Activated naive CD4-positive, alpha-beta T cell treated with anti-CD3 and anti-CD28 coated beads, Interleukin-2, amount 50 U/mL, for 72 hours (primary cell): ENCODE data around the gene ECSIT. TPM values are rescaled to one million over a fixed set of nuclear protein-coding genes. Genes with fewer than 3 reads are reported as not detected.
A peak's percentile ranks its signal among the peaks of the same experiment; 100 is the strongest.
"Not testable (repeated sequence)": the region's sequence is repeated elsewhere in the genome, so short reads cannot be mapped to it uniquely, and the experiment has no call there.

ENCODE experiments used
- ATAC-seq, 2 donors: fragments of 150-1000 bp; cut with Tn5 transposase; 2 replicates each; pipeline ENCODE4 v1.10.0; 2021; ENCODE audit warnings: mild to moderate bottlenecking in 2 of 2, moderate library complexity in 2 of 2
- DNase-seq, 2 donors: peaks; one replicate each; pipeline ENCODE4 v3.0.0; 2021 to 2022; ENCODE audit warnings: low spot score in 2 of 2
- H3K27ac Mint-ChIP-seq, 2 donors: one replicate each; pipeline ENCODE4 v1.8.0; 2022; ENCODE audit warnings: mild to moderate bottlenecking in 2 of 2, mixed read lengths in 2 of 2
- H3K36me3 Mint-ChIP-seq, 2 donors: one replicate each; pipeline ENCODE4 v1.8.0; 2022; ENCODE audit warnings: mixed read lengths in 2 of 2
- H3K9me3 Mint-ChIP-seq, 2 donors: one replicate each; pipeline ENCODE4 v1.8.0; 2022; ENCODE audit warnings: mixed read lengths in 2 of 2
- total RNA-seq, 2 donors: library from RNA; stranded (reverse); gene quantifications; one replicate each; pipeline ENCODE4 v1.2.3, GENCODE V29; 2022

ECSIT gene, protein sequence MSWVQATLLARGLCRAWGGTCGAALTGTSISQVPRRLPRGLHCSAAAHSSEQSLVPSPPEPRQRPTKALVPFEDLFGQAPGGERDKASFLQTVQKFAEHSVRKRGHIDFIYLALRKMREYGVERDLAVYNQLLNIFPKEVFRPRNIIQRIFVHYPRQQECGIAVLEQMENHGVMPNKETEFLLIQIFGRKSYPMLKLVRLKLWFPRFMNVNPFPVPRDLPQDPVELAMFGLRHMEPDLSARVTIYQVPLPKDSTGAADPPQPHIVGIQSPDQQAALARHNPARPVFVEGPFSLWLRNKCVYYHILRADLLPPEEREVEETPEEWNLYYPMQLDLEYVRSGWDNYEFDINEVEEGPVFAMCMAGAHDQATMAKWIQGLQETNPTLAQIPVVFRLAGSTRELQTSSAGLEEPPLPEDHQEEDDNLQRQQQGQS
- total RNA-seq: 10 to 100 TPM; 43.0 to 73.3 TPM

DNA sequence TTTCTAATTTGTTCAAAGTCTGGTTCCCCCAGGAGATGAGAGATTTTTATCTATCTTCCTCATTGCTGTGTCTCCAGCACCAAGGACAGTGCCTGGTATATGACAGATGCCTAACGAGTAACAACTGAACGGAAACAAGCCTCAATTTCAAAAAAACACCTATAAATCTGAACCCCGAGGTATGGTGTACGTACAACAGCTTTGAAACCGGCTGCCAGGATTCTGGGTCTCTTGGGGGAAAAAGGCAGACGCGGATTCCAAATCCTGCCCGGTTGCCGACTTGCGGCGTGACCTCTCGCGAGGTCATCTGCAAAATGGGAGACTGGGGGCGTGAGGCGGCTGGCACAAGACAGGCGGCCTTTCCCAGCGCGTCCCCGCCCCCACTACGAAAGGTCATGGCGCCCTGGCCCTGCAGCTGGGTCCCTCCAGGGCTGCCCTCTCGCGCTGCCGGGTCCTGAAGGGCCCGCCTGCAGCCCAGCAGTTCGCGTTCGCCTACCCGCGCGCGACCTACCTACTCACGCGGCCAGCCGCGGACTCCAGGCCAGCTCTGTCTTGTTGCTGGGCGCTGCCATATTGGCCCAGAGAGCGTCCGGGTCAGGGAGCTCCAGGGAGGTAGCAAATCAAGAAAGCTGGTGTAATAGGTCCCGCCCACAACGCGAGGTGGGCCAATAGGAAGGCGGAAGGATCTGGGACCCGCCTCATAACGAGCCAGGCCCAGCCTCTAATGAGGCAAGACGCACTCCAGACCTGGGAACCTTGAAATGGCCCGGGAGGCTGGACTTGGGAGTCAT, at the start of gene ECSIT:
TSS of gene ECSIT (minus strand) at position 584 of the 791 bp plus-strand sequence. CDS start 9,964 bp downstream, outside the sequence.
- ATAC-seq (peak; percentile 97 to 98), DNase-seq (peak; percentile 90 to 95)
- Mint-ChIP-seq H3K27ac (peak within 1 kb of the TSS; percentile 93 to 96), H3K9me3 (no peaks in the 10 kb centered on the region), H3K36me3 (peaks cover 0 to 5% of the 10 kb centered on the region in 2 donors)

DNA sequence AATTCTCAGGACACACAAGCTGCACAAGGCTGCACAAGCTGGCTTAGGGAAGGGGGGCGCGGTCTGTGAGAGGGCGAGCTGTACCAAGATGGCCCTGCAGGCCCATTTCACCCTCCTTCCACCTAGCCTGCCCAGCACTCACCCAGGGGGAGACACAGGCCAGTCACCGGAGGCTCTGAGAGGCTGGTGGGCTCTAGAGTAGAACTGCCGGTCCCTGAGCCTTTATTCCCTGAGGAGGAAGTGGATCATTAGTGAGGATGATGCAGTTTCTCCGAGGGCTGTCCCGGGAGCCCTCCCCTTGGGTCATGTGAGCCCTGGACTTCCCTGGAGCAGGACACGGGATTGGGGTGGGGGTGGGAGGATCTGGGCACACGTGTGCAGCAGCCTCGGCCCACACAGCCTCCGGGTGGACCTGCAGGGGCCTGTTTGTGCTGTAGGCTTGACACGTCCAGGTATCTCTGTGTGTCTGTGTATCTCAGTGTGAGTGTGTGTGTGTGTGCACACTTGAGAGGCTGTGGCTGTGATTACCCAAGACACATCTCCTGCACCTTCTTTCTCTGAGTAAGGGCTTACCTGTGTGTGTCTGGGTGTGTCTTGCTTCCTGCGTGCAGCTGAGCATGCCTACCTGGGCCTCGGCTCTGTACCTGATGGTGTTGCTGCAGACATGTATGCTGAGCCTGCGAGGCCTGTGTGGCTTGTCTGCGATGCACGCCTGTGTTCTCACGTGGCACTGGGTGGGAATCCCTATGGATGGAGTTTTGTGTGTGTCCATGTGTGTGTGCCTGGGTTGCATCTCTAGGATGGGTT, 48.7 kb upstream of the ECSIT start, which contains the start of gene ACP5:
TSS of gene ACP5 (minus strand) at position 195 of the 807 bp plus-strand sequence. CDS start 328 bp downstream, outside the sequence.
- Mint-ChIP-seq H3K9me3 (no peaks in the 10 kb centered on the region), H3K27ac (peak within 1 kb of the TSS in 1 of 2 donors; percentile 32), H3K36me3 (no peaks in the 10 kb centered on the region)
- ATAC-seq: no peak
- DNase-seq: peak in 1 of 2 donors; percentile 14

DNA sequence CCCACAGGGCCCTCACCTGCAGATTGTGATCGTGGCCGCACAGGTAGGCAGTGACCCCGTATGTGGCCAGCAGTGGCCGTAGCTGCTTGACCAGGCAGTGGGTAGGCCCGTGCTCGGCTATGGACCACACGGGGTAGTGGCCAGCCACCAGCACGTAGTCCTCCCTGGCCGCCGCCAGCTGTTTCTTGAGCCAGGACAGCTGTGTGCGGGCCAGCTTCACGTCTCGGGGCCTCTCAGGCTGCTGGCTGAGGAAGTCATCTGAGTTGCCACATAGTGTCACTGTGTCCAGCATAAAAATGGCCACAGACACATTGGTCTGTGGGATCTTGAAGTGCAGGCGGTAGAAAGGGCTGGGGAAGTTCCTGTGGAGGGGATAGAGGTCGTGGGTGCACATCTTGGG, 47.3 kb upstream of the ECSIT start:
- Mint-ChIP-seq H3K27ac (no peak overlapping the region), H3K9me3 (no peaks in the 10 kb centered on the region), H3K36me3 (no peaks in the 10 kb centered on the region)
- ATAC-seq (no peak), DNase-seq (no peak)

DNA sequence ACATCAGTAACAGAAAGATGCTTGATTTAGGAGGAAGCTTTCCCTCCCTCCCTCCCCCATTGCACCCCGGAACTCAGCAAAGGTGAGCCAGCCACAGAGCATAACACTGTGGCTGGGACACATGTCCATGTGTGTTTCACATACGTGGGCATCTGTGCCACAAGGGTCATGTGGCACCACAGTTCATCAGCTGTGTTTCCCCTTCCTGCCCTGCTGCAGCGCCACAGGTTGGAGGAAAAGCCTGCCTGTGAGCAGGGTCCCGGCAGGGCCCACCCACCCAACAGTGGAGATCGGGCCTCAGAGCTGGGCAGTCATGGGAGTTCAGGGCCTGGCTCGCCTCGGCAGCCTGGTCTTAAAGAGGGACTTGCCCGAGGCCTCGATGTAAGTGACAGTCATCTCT, 45.8 kb upstream of the ECSIT start:
- ATAC-seq (peak in 1 of 2 donors; percentile 84), DNase-seq (no peak)
- Mint-ChIP-seq H3K27ac (peak overlapping the region in 1 of 2 donors; percentile 78), H3K36me3 (no peaks in the 10 kb centered on the region), H3K9me3 (no peaks in the 10 kb centered on the region)

DNA sequence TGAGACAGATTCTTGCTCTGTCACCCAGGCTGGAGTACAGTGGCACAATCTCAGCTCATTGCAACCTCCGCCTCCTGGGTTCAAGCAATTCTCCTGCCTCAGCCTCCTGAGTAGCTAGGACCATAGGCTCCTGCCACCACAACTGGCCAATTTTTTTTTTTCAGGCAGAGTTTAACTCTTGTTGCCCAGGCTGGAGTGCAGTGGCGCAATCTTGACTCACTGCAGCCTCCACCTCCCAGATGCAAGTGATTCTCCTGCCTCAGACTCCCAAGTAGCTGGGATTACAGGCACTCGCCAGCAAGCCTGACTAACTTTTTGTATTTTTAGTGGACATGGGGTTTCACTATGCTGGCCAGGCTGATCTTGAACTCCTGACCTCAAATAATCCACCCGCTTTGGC, 44.8 kb upstream of the ECSIT start:
- H3K36me3 Mint-ChIP-seq, H3K27ac Mint-ChIP-seq, H3K9me3 Mint-ChIP-seq, ATAC-seq, DNase-seq: not testable (repeated sequence)

DNA sequence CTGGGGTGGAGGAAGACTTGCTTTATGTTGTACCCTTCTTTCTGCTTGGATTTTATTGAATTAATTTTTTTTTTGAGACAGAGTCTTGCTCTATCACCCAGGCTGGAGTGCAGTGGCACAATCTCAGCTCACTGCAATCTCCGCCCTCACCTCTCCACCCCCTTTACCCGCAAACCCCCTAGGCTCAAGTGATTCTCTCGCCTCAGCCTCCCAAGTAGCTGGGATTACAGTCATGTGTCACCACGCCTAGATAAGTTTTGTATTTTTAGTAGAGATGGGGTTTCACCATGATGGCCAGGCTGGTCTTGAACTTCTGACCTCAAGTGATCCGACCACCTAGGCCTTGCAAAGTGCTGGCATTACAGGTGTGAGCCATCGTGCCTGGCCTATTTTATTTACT, 44.4 kb upstream of the ECSIT start:
- not testable (repeated sequence) for DNase-seq, H3K27ac Mint-ChIP-seq, H3K36me3 Mint-ChIP-seq, H3K9me3 Mint-ChIP-seq, ATAC-seq

DNA sequence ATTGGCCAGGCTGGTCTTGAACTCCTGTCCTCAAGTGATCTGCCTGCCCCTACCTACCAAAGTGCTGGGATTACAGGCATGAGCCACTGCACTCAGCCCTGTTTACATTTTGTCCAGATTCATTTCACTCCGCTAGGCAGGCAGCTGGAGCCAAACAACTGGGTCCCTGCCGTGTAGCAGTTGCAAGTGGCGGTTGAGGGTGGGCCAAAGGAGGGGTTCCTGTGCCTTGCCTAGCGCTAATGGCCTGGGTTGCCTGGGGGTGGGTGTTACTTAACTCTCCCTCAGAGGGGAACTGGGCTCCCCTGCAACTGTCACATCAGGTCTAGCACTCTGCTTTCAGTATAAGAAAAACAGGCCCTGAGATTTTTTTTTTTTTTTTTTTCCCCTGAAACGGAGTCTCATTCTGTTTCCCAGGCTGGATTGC, 41.1 kb upstream of the ECSIT start:
- Mint-ChIP-seq H3K9me3 (no peaks in the 10 kb centered on the region), H3K36me3 (peaks cover 5% of the 10 kb centered on the region in 2 donors), H3K27ac (peak overlapping the region in 1 of 2 donors; percentile 36)
- ATAC-seq (no peak), DNase-seq (no peak)

DNA sequence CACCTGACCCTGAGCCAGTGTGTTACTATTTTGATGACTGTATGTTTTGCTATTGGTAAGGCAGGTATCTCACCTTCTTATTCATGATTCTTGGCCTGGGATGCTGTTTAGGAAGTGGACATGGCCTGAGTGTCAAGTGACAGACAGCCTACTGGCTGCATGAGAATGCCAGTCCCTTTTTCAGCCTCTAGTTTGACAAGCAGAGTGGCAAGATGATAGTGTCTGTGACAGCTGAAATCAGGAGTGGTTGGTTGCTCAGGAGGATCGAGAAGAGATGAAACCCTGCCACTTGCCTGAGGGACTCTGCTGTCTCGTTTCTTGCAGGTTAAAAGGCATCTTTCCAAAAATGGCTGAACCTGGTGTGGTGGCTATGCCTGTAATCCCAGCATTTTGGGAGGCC, 37.2 kb upstream of the ECSIT start:
- no peak for DNase-seq
- Mint-ChIP-seq H3K27ac (no peak overlapping the region), H3K36me3 (peaks cover 5% of the 10 kb centered on the region in 2 donors), H3K9me3 (no peaks in the 10 kb centered on the region)
- no peak for ATAC-seq

DNA sequence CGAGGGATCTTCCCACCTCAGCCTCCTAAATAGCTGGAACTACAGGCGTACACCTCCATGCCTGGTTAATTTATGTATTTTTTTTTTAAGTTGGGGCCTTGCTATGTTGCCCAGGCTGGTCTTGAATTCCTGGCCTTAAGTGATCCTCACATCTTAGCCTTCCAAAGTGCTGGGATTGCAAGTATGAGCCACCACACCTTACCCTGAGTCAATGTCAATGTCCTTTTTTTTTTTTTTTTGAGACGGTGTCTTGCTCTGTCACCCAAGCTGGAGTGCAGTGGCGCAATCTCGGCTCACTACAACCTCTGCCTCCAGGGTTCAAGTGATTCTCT, 36.7 kb upstream of the ECSIT start:
- DNase-seq, H3K9me3 Mint-ChIP-seq, H3K36me3 Mint-ChIP-seq, ATAC-seq: not testable (repeated sequence)
- H3K27ac Mint-ChIP-seq: peak overlapping the region in 1 of 2 donors; percentile 74

DNA sequence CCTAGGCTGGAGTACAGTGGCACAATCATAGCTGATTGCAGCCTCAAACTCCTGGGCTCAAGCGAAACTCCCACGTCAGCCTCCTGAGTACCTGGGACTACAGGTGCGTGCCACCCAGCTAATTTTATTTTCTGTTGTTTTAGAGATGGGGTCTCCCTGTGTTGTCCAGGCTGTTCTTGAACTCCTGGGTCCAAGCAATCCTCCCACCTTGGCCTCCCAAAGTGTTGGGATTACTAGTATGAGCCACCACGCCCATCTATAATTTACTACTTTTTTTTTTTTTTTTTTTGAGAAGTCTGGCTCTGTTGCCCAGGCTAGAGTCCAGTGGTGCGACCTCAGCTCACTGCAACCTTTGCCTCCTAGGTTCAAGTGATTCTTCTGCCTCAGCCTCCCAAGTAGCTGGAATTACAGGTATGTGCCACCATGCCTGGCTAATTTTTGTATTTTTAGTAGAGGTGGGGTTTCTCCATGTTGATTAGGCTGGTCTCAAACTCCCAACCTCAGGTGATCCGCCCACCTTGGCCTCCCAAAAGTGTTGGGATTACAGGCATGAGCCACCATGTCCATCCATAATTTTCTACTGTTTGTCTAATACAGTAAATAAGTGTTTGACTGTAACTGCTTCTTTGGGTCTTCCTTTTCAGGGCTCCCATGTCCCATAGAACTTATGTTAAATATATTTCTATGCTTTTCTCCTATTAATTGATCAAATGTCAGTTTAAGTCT, 35.3 kb upstream of the ECSIT start:
- not testable (repeated sequence) for ATAC-seq, DNase-seq, H3K9me3 Mint-ChIP-seq, H3K27ac Mint-ChIP-seq
- H3K36me3 Mint-ChIP-seq: peaks cover 8 to 13% of the 10 kb centered on the region in 2 donors

DNA sequence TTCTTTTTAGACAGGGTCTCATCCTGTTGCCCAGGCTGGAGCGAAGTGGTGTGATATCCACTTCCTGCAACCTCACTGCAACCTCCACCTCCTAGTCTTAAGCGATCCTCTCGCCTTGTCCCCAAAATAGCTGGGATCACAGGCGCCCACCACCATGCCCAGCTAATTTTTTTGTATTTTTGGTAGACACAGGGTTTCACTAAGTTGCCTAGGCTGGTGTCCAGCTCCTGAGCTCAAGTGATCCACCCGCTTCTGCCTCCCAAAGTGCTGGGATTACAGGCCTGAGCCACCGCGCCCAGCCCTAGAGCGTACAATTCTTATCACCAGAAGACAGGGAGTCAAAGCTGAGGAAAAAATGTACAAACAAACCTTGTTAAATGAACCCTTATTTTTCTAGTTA, 34.6 kb upstream of the ECSIT start:
- H3K36me3 Mint-ChIP-seq: peaks cover 13 to 20% of the 10 kb centered on the region in 2 donors
- no peak overlapping the region for H3K27ac Mint-ChIP-seq
- no peaks in the 10 kb centered on the region for H3K9me3 Mint-ChIP-seq
- DNase-seq (no peak), ATAC-seq (no peak)

DNA sequence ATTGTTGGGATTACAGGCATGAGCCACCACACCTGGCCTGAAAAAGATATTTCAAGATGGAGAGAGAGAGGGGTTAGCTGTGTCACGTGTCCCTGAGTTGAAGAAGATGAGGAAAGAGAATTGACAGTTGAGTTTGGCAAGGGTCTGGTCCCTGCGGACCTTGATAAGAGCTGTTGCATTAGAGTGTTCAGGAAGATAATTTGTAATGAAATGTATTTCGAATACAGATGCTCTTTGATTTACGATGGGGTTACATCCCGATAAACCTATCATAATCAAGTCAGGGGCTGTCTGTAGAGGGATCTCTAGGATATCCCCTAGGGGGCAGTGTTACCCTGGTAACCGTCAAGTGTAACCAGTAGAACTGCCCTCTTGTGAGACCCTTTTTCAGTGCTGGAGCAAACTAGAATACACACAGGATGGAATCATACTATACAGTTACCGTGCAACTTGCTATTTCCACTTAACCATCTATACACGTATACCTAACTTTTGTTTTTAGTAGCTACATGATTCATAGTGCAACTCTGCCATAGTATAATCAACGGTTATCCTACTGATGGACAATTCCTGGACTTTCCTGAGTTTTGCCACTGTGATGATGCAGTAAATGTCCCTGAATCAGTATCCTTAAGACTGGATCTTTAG, 31.6 kb upstream of the ECSIT start:
- ATAC-seq: peak; percentile 65 to 74
- peak overlapping the region; percentile 81 to 95 for H3K27ac Mint-ChIP-seq
- no peaks in the 10 kb centered on the region for H3K9me3 Mint-ChIP-seq
- DNase-seq: peak in 1 of 2 donors; percentile 74
- peaks cover 16 to 21% of the 10 kb centered on the region in 2 donors for H3K36me3 Mint-ChIP-seq

DNA sequence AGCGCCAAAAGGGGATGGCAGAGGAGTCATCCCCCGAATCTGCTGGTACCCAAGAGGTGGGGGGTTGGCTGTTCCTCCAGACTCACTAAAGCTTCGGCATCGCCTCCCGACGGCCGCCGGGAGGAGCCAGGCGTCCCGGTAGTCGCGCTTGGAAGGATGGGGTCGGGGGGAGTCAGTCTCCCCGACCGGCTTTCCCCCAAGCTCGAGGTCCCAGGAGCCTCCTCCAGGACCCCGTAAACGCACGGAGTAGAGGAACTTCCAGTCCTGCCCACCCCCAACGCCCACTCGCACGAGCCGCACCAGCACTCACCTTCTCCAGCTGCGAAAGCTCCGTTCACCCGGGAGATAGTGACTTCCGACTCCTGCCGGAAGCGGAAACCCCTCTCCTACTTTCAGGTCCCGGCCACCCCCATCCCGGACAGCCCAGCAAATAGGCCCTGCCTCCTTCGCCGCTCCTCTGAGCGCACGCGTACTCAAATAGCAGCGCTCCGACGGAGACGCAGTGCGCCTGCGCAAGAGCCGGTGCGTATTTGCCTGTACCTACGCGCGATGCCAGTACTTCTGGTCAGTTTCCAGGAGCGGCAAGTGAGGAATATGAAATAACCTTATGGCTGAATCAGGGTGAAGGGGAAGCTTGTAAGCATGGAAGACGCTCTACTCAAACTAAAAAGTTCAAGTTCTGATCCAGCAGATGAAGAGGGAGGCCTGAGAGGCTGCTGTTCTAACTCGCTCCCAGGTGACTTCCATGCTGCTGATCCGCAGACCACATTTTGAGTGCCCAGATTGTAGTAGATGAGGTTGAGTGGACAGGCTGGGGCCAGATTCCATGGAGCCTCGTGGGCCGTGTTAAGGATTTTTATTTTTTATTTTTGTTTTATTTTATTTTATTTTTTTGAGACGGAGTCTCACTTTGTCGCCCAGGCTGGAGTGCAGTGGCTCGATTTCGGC, 30.2 kb upstream of the ECSIT start, which contains the start of gene ELOF1:
TSS of gene ELOF1 (minus strand) at position 350 of the 948 bp plus-strand sequence. CDS start 4,883 bp downstream, outside the sequence.
- Mint-ChIP-seq H3K27ac (peak within 1 kb of the TSS; percentile 95 to 98), H3K9me3 (no peaks in the 10 kb centered on the region), H3K36me3 (peaks cover 21% of the 10 kb centered on the region in 2 donors)
- DNase-seq (peak; percentile 97 to 99), ATAC-seq (peak; percentile 92 to 95)

DNA sequence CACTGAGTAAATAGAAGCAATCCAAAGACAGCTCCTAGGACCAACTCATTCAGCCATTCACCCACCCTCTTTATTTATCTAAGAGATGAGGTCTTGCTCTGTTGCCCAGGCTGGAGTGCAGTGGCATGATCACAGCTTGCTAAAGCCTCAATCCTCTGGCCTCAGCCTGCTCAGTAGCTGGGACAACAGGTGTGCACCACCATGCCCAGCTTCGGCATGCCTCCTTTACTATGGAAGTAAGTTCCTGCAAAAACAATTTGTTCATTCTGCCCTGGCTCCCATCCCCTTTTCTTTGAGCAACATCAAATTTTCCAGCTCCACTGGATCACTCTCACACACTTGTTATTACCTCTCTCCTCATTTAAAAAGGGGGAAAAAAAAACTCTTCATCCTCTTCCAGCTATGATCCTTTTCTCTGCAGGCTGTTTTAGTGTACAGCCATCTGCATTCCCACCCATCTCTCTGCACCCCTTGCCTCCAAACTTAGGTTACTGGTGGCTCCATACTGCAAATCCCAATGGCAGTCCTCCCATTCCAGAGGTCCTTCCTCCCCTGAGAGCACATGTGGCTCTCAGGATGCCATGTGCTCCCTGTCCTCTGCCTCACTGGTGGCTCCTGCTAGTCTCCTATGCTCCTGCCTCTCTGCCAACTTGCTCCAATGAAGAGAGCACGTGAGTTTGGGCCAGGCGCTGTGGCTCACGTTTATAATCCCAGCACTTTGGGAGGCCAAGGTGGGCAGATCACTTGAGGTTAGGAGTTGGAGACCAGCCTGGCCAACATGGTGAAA, 27.9 kb upstream of the ECSIT start:
- ATAC-seq (no peak), DNase-seq (no peak)
- peak overlapping the region; percentile 23 to 52 for H3K27ac Mint-ChIP-seq
- H3K9me3 Mint-ChIP-seq: no peaks in the 10 kb centered on the region
- peaks cover 21% of the 10 kb centered on the region in 2 donors for H3K36me3 Mint-ChIP-seq
